K562 (cell line): Measurements from ENCODE around the gene FOXJ1.

Source experiments
- ATF1 ChIP-seq, 2 experiments: fragments of 450-650 bp in 1 of 2; IDR thresholded peaks; 2 replicates each; pipeline ENCODE4 v1.6.1; 2016; ENCODE audit warnings: missing compliant biosample characterization in 1 of 2, missing genetic modification characterization in 1 of 2
- CBFB ChIP-seq: sonication (generic); formaldehyde crosslinking; IDR thresholded peaks from 2 replicates; pipeline ENCODE4 v1.4.0; 2020; ENCODE audit warnings: mild to moderate bottlenecking, missing genetic modification reagents
- CTCF ChIP-seq, 3 experiments: IDR thresholded peaks in 2 of 3; conservative IDR thresholded peaks in 1 of 3; 2 replicates each; pipeline ENCODE4 v1.5.1; 2011 to 2012; ENCODE audit warnings: low read length in 3 of 3, mild to moderate bottlenecking in 3 of 3, control low read depth in 2 of 3, improper control_type of control experiment in 1 of 3, inconsistent platforms in 1 of 3, low read depth in 1 of 3, mixed read lengths in 1 of 3, moderate library complexity in 1 of 3; ENCODE audit not compliant: insufficient read depth in 2 of 3
- HDAC2 ChIP-seq: fragments of 450-650 bp; IDR thresholded peaks from 2 replicates; pipeline ENCODE4 v1.6.1; 2016; ENCODE audit warnings: mild to moderate bottlenecking
- HDAC6 ChIP-seq: IDR thresholded peaks from 2 replicates; pipeline ENCODE4 v1.6.1; 2012; ENCODE audit warnings: low read depth, mild to moderate bottlenecking, control low read depth, inconsistent platforms, low read length, moderate library complexity
- HNRNPLL ChIP-seq: fragments of 200-400 bp; formaldehyde crosslinking; IDR thresholded peaks from 2 replicates; pipeline ENCODE4 v1.6.1; 2017; ENCODE audit warnings: low read length, low read depth, mild to moderate bottlenecking; ENCODE audit not compliant: poor library complexity, severe bottlenecking
- JUN ChIP-seq, 2 experiments: sonication (generic) in 1 of 2; formaldehyde crosslinking in 1 of 2; IDR thresholded peaks; 2 replicates each; pipeline versions ENCODE4 v1.6.1 to v1.8.0; 2012 to 2022; ENCODE audit warnings: borderline replicate concordance in 2 of 2, mild to moderate bottlenecking in 2 of 2, improper control_type of control experiment in 1 of 2, low read depth in 1 of 2, low read length in 1 of 2, missing genetic modification reagents in 1 of 2
- JUND ChIP-seq, 2 experiments: IDR thresholded peaks; 2 replicates in 1 of 2; 3 replicates in 1 of 2; pipeline ENCODE4 v1.6.1; 2011; ENCODE audit warnings: borderline replicate concordance in 2 of 2, low read depth in 2 of 2, low read length in 2 of 2, improper control_type of control experiment in 1 of 2, missing biosample characterization in 1 of 2, missing genetic modification characterization in 1 of 2, missing genetic modification reagents in 1 of 2
- RBBP5 ChIP-seq: fragments of 200-600 bp; sonication (generic); IDR thresholded peaks from 2 replicates; pipeline ENCODE4 v1.6.1; 2012; ENCODE audit warnings: borderline replicate concordance, mild to moderate bottlenecking, low read length, control low read depth, inconsistent platforms; ENCODE audit not compliant: insufficient read depth, poor library complexity, severe bottlenecking
- TBP ChIP-seq: optimal IDR thresholded peaks from 2 replicates; pipeline ENCODE3; 2011; ENCODE audit warnings: low read depth, low read length, improper control_type of control experiment
- ZC3H4 ChIP-seq: sonication (generic); formaldehyde crosslinking; IDR thresholded peaks from 2 replicates; pipeline ENCODE4 v1.9.0; 2021; ENCODE audit warnings: missing genetic modification reagents, borderline replicate concordance

DNA sequence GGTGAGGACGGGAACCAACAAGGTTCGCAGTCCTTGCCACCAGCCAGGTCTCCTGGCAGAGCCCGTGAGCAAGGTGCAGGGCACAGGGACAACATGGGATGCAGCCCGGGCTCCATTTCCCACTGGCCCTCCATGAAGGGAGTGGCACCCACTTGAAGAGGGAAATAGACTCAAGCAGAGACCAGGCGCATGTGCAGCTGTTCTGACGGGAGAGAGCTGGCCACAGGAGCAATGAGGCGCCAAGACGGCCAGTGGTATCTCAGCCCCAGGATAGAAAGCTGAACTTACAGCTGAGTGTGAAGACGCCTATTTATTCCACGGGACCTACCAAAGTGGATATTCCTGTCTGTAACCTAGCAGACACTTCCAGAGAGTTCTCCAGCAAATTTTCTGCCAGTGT is 8.2 kb upstream of the FOXJ1 start:
- TF ChIP-seq CBFB (CRISPR knock-in tag) (no peak), HDAC2 (no peak), JUN (IDR thresholded peaks at IDR 0.05; ENCODE audit: borderline replicate concordance, low read depth, low read length) (no peak), JUN (CRISPR knock-in tag; IDR thresholded peaks at IDR 0.05; ENCODE audit: borderline replicate concordance) (no peak), CTCF (IDR thresholded peaks at IDR 0.05 in 2 of 3, conservative IDR thresholded peaks at IDR 0.05 in 1 of 3; ENCODE audit: insufficient read depth in 2 of 3, low read depth in 1 of 3, low read length in 3 of 3) (no peak), ZC3H4 (CRISPR knock-in tag) (no peak), HNRNPLL (no peak), JUND (IDR thresholded peaks at IDR 0.05; ENCODE audit: borderline replicate concordance, low read depth, low read length) (no peak), JUND (tag; IDR thresholded peaks at IDR 0.05; ENCODE audit: borderline replicate concordance, low read depth, low read length) (no peak), TBP (no peak), HDAC6 (no peak), ATF1 (CRISPR knock-in tag; IDR thresholded peaks at IDR 0.05) (no peak), ATF1 (tag; IDR thresholded peaks at IDR 0.05) (no peak), RBBP5 (no peak)
